Stimulated activated CD8-positive, alpha-beta memory T cell treated with anti-CD3 and anti-CD28 coated beads, Interleukin-15, amount 100 ng/mL, for 4 hours (primary cell): ENCODE data around the gene PNPLA3.

Experiments
- DNase-seq, 2 donors: peaks; one replicate each; pipeline ENCODE4 v3.0.0-alpha.2; 2020; ENCODE audit warnings: low read depth in 2 of 2

Gene PNPLA3

GRCh38 chr22:43964314-43964857 lies 40.8 kb downstream of the PNPLA3 start:
- DNase-seq, result no peak

- no peak for DNase-seq
Observed at GRCh38 chr22:43967069-43967468, 43.5 kb downstream of the PNPLA3 start.

- no peak for DNase-seq
Observed at GRCh38 chr22:43968614-43969013, 45.0 kb downstream of the PNPLA3 start.

- no peak for DNase-seq
Observed at GRCh38 chr22:43969021-43969878, 45.6 kb downstream of the PNPLA3 start.

- no peak for DNase-seq
Observed at GRCh38 chr22:43969989-43970755, 46.6 kb downstream of the PNPLA3 start.

GRCh38 chr22:43971112-43971511 lies 47.5 kb downstream of the PNPLA3 start:
- no peak for DNase-seq

- no peak for DNase-seq
Observed at GRCh38 chr22:43972931-43973462, 49.4 kb downstream of the PNPLA3 start.

GRCh38 chr22:43974028-43974545 lies 50.5 kb downstream of the PNPLA3 start:
- no peak for DNase-seq

GRCh38 chr22:43975041-43975440 lies 51.4 kb downstream of the PNPLA3 start:
- no peak for DNase-seq

- DNase-seq, result no peak
Observed at GRCh38 chr22:43976861-43977795, 53.5 kb downstream of the PNPLA3 start.

GRCh38 chr22:43978558-43978957 lies 55.0 kb downstream of the PNPLA3 start:
- DNase-seq, result no peak

- DNase-seq, result no peak
Observed at GRCh38 chr22:43980579-43980978, 57.0 kb downstream of the PNPLA3 start.

- DNase-seq, result no peak
Observed at GRCh38 chr22:43980996-43981395, 57.4 kb downstream of the PNPLA3 start.

GRCh38 chr22:43983808-43984207 lies 60.2 kb downstream of the PNPLA3 start:
- no peak for DNase-seq

- DNase-seq, result no peak
Observed at GRCh38 chr22:43985532-43985931, 61.9 kb downstream of the PNPLA3 start.

GRCh38 chr22:43988116-43988820 lies 64.7 kb downstream of the PNPLA3 start:
- no peak for DNase-seq

- DNase-seq, result no peak
Observed at GRCh38 chr22:43988960-43989359, 65.4 kb downstream of the PNPLA3 start.

GRCh38 chr22:43990044-43990443 lies 66.4 kb downstream of the PNPLA3 start:
- no peak for DNase-seq

- DNase-seq, result no peak
Observed at GRCh38 chr22:43991316-43992020, 67.9 kb downstream of the PNPLA3 start.

GRCh38 chr22:43992331-43992821 lies 68.8 kb downstream of the PNPLA3 start:
- DNase-seq, result no peak
